ENCODE data around the gene EBF3. TPM values are rescaled to one million over a fixed set of nuclear protein-coding genes. Genes with fewer than 3 reads are reported as not detected.

EBF3 gene
- total RNA-seq, 1 experiment from 2014 or later = 0.12 TPM

DNA sequence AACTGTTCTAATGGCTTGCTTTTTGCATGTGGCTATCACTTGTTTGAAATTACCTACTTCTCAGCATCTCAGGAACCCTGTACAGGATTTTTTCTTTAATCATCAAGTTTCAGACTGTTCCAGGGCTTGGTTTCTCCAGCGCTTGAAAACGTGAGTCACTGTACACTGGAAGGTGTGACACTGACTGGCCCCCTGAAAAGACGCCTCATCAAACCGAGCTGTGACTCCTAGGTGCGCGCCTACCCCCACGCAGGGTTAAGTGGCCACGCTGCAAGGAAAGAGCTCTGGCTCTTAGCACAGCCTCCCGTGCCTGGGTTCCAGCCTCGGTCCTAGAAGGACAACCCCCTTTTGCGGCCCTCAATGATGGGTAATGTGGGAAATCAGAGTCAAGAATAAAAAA is 81.0 kb downstream of the EBF3 start:
- POLR2A ChIA-PET = no interaction called here
- H3K27me3 ChIP-seq (ENCODE audit: insufficient read depth, low read length) = 0 out of 2 replicates have a peak, but pooled peaks cover 4% of the 10 kb centered on the region

More for the DNA sequence above, 81.0 kb downstream of the EBF3 start:
- no peak overlapping the region for H3K4me3 ChIP-seq (replicated peaks in 1 of 2; ENCODE audit: low read depth in 1 of 2, low read length in 2 of 2)
- ChIA-PET CTCF (no interaction called here), RAD21 (ENCODE audit: low non-redundant PET in 1 of 2, low total read pairs in 2 of 2, uncharacterized antibody in 2 of 2, unreplicated experiment in 2 of 2) (no interaction called here)
- no peak overlapping the region for H3K9ac ChIP-seq (ENCODE audit: low read length)
- H3K9me2 ChIP-seq (ENCODE audit: insufficient read depth) = no peaks in the 10 kb centered on the region
- H3K4me1 ChIP-seq (ENCODE audit: control insufficient read depth in 1 of 2, insufficient read depth in 2 of 2, low read length in 2 of 2) = no peaks in the 10 kb centered on the region
- H3K36me3 ChIP-seq (ENCODE audit: control insufficient read depth in 1 of 2, insufficient read depth in 2 of 2, low read length in 2 of 2) = no peaks in the 10 kb centered on the region
- TF ChIP-seq RAD21 (IDR thresholded peaks at IDR 0.05; ENCODE audit: low read depth) (no peak), POLR2A (IDR thresholded peaks at IDR 0.05; ENCODE audit: borderline replicate concordance, extremely low read depth, insufficient read depth, insufficient read length) (no peak), TCF7L2 (IDR thresholded peaks at IDR 0.05; ENCODE audit: borderline replicate concordance, extremely low read depth, insufficient read depth, insufficient read length) (no peak), EZH2 (IDR thresholded peaks at IDR 0.05) (no peak), JUND (IDR thresholded peaks at IDR 0.05) (no peak), POLR2AphosphoS5 (IDR thresholded peaks at IDR 0.05; ENCODE audit: low read depth, low read length) (no peak), YY1 (IDR thresholded peaks at IDR 0.05; ENCODE audit: extremely low read depth, insufficient replicate concordance, low read depth, low read length) (no peak), ELF1 (IDR thresholded peaks at IDR 0.05; ENCODE audit: borderline replicate concordance, low read depth) (no peak), SRF (IDR thresholded peaks at IDR 0.05; ENCODE audit: low read depth) (no peak), EZH2phosphoT487 (IDR thresholded peaks at IDR 0.05; ENCODE audit: borderline replicate concordance) (no peak), SIN3A (IDR thresholded peaks at IDR 0.05; ENCODE audit: low read depth) (no peak), CBX3 (IDR thresholded peaks at IDR 0.05; ENCODE audit: low read depth) (no peak), EGR1 (IDR thresholded peaks at IDR 0.05; ENCODE audit: low read depth) (no peak), FOSL1 (IDR thresholded peaks at IDR 0.05; ENCODE audit: low read depth) (no peak), SP1 (IDR thresholded peaks at IDR 0.05; ENCODE audit: low read depth) (no peak), ZNF274 (IDR thresholded peaks at IDR 0.05; ENCODE audit: low read depth, low read length) (no peak), CEBPB (IDR thresholded peaks at IDR 0.05; ENCODE audit: low read depth) (no peak)
- TF ChIP-seq, protein P1, sequence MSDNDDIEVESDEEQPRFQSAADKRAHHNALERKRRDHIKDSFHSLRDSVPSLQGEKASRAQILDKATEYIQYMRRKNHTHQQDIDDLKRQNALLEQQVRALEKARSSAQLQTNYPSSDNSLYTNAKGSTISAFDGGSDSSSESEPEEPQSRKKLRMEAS (IDR thresholded peaks at IDR 0.05) = no peak
- TF ChIP-seq, protein P2, sequence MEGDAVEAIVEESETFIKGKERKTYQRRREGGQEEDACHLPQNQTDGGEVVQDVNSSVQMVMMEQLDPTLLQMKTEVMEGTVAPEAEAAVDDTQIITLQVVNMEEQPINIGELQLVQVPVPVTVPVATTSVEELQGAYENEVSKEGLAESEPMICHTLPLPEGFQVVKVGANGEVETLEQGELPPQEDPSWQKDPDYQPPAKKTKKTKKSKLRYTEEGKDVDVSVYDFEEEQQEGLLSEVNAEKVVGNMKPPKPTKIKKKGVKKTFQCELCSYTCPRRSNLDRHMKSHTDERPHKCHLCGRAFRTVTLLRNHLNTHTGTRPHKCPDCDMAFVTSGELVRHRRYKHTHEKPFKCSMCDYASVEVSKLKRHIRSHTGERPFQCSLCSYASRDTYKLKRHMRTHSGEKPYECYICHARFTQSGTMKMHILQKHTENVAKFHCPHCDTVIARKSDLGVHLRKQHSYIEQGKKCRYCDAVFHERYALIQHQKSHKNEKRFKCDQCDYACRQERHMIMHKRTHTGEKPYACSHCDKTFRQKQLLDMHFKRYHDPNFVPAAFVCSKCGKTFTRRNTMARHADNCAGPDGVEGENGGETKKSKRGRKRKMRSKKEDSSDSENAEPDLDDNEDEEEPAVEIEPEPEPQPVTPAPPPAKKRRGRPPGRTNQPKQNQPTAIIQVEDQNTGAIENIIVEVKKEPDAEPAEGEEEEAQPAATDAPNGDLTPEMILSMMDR (IDR thresholded peaks at IDR 0.05 in 2 of 3, conservative IDR thresholded peaks at IDR 0.05 in 1 of 3; ENCODE audit: borderline replicate concordance in 1 of 3, insufficient read depth in 1 of 3, low read depth in 2 of 3, low read length in 2 of 3) = no peak
- ATAC-seq (no peak), DNase-seq (ENCODE audit: low read depth, low spot score) (no peak)
- H4K20me1 ChIP-seq (ENCODE audit: insufficient read depth) = no peaks in the 10 kb centered on the region
- intact Hi-C loops (cut with micrococcal nuclease) = loop anchor here (10.0 kb wide), 1 partner anchor 292 kb away; no protein-coding TSS in a partner anchor
- BruUV-seq (replicated peaks) = no TSS peak
- H3K27ac ChIP-seq (ENCODE audit: low read depth, low read length) = no peak overlapping the region
- no peak overlapping the region for H2AFZ ChIP-seq (ENCODE audit: low read depth, low read length, poor library complexity, severe bottlenecking)
- no peaks in the 10 kb centered on the region for H3K79me2 ChIP-seq (ENCODE audit: insufficient read depth, low read length)
- no peak overlapping the region for H3K4me2 ChIP-seq (ENCODE audit: low read length)
- no peaks in the 10 kb centered on the region for H3K9me3 ChIP-seq (ENCODE audit: control insufficient read depth in 1 of 2, insufficient read depth in 1 of 2, low read depth in 1 of 2, low read length in 2 of 2)

All from HCT116 (cell line).